Heart left ventricle (tissue), 16 donors: ENCODE measurements around the gene PRKCB. TPM values are rescaled to one million over a fixed set of nuclear protein-coding genes. Genes with fewer than 3 reads are reported as not detected.
"Not testable (repeated sequence)": the region's sequence is repeated elsewhere in the genome, so short reads cannot be mapped to it uniquely, and the experiment has no call there.

ENCODE experiments used
- ATAC-seq, 4 donors: fragments of 200-7000 bp; cut with Tn5 transposase; one replicate each; pipeline ENCODE4 v1.9.1; 2020 to 2022; ENCODE audit warnings: moderate library complexity in 4 of 4, mild to moderate bottlenecking in 3 of 4, moderate number of reproducible peaks in 1 of 4
- DNase-seq, 5 donors: peaks; one replicate each; pipeline ENCODE4 v3.0.0-alpha.2; 2020
- H3K27ac ChIP-seq, 12 donors: fragments of 200-600 bp; sonication (generic) in 4 of 12; one replicate each; pipeline versions ENCODE4 v1.5.0 to v1.8.0; 2016 to 2022; ENCODE audit warnings: mild to moderate bottlenecking in 2 of 12
- H3K27me3 ChIP-seq, 9 donors: fragments of 200-600 bp; sonication (generic) in 2 of 9; one replicate each; pipeline versions ENCODE4 v1.5.1 to v1.8.0; 2016 to 2022; ENCODE audit warnings: mild to moderate bottlenecking in 3 of 9
- H3K36me3 ChIP-seq, 9 donors: fragments of 200-600 bp; sonication (generic) in 2 of 9; one replicate each; pipeline versions ENCODE4 v1.5.0 to v1.8.0; 2018 to 2022; ENCODE audit warnings: mild to moderate bottlenecking in 2 of 9
- H3K4me1 ChIP-seq, 12 donors: fragments of 200-600 bp; sonication (generic) in 4 of 12; one replicate each; pipeline versions ENCODE4 v1.5.0 to v1.8.0; 2016 to 2022; ENCODE audit warnings: mild to moderate bottlenecking in 3 of 12
- H3K4me3 ChIP-seq, 12 donors: fragments of 200-600 bp; sonication (generic) in 4 of 12; one replicate each; pipeline versions ENCODE4 v1.5.0 to v1.8.0; 2017 to 2022; ENCODE audit warnings: mild to moderate bottlenecking in 9 of 12, moderate library complexity in 4 of 12
- H3K9me3 ChIP-seq, 12 donors: fragments of 200-600 bp; sonication (generic) in 4 of 12; one replicate each; pipeline versions ENCODE4 v1.5.0 to v1.8.0; 2016 to 2022; ENCODE audit warnings: mild to moderate bottlenecking in 1 of 12
- POLR2A ChIP-seq, 2 donors: fragments of 450-650 bp; IDR thresholded peaks; one replicate each; pipeline ENCODE4 v1.6.1; 2017; ENCODE audit warnings: antibody characterized with exemption in 2 of 2, mild to moderate bottlenecking in 2 of 2, moderate library complexity in 2 of 2
- WGBS, 4 donors: extraction: QIAGEN DNeasy Blood & Tissue Kit in 2 of 4; methylation state at CpG; one replicate each; pipeline versions ENCODE4 v1.1.5 to v1.1.7; 2013 to 2018; 5-methylcytosine and 5-hydroxymethylcytosine counted together
- intact Hi-C, 10 donors: fragments of 100-400 bp; cut with DNase I; formaldehyde crosslinking; loops; one replicate each; pipeline versions ENCODE4 v1.11.1 to v1.14.2; 2022
- polyA plus RNA-seq, 2 donors: library from polyadenylated mRNA; stranded (reverse); fragments of 200-250 nt; gene quantifications; one replicate each; pipeline ENCODE4 v1.2.3, GENCODE V29; 2013
- total RNA-seq, 9 donors: library from RNA; depleted of rRNA in 2 of 9; stranded (reverse); fragments of >200 nt in 2 of 9; fragmentation: NEBNext Ultra II Directional in 3 of 9; extraction: Animal tissue kit (Norgen Biotek cat#: 25700) in 3 of 9; gene quantifications; one replicate each; pipeline versions ENCODE4 v1.1.0 to v1.2.4, GENCODE V29; 2016 to 2023
- TF ChIP-seq, protein P1 (sequence below), 12 donors: fragments of 200-600 bp; sonication (generic) in 4 of 12; IDR thresholded peaks; one replicate each; pipeline versions ENCODE4 v1.5.0 to v1.8.0; 2018 to 2022; ENCODE audit warnings: antibody characterized with exemption in 12 of 12, mild to moderate bottlenecking in 5 of 12
- donor health status: ischemic (EF 13 %, LVEDD 7.1; RV severe dilation, severe dysfunction).
- donor health status: healthy with polysubstance abuse.
- donor health status: DM: no; HTN: yes; CAD: no.
- donor health status: DM: no; HTN: no; CAD: no.
- donor health status: ischemic (EF 25% LVEDD 6.9; RV normal size, moderate dysfunction).
- donor health status: ischemic (EF 25% LVEDD 5.7; RV mildly dilated, moderate dysfunction).
- donor health status: healthy.
- donor health status: DM: yes; HTN: yes; CAD: no.
- donor health status: ischemic (EF 35%, LVEDD 5.7; RV mildly dilated, moderate dysfunction).
- donor health status: nonischemic (EF 11% LVEDD 7.7; RV severe dilation, severe dysfunction).
- donor health status: DM: yes; HTN: yes; CAD: no.
- donor health status: PGD.
- donor health status: ischemic (EF 29% LVEDD 5.4; RV normal size, mild dysfunction).
- donor health status: nonischemic (EF 23%, LVEDD 6.1; RV moderate dilation, normal function).

The PRKCB gene
- total and polyA plus RNA-seq, 11 donors, result 0.30 to 18.4 (median 1.7) TPM

DNA sequence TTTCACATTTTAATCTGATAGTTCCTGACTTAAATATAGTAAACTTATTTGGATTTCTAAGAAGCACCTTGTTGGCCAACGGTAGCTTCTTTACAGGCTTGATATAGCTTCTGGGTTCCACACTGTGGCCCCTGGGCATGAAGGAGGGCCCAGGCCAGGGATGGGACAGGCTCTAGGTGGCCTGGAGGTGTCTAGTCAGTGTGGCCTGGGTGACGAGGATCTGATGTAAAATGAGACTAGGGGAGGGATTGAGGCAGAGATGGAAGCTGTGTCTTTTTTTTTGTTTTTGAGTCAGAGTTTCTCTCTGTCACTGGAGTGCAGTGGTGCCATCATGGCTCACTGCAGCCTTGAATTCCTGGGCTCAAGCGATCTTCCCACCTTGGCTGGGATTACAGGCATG, 187.0 kb downstream of the PRKCB start:
- no peaks in the 10 kb centered on the region for H3K36me3 ChIP-seq
- no peaks in the 10 kb centered on the region for H3K4me1 ChIP-seq
- 72 to 83% (median 77%) methylated on average over 3 of the region's 3 CpGs for WGBS, 4 donors
- TF ChIP-seq, protein P1, sequence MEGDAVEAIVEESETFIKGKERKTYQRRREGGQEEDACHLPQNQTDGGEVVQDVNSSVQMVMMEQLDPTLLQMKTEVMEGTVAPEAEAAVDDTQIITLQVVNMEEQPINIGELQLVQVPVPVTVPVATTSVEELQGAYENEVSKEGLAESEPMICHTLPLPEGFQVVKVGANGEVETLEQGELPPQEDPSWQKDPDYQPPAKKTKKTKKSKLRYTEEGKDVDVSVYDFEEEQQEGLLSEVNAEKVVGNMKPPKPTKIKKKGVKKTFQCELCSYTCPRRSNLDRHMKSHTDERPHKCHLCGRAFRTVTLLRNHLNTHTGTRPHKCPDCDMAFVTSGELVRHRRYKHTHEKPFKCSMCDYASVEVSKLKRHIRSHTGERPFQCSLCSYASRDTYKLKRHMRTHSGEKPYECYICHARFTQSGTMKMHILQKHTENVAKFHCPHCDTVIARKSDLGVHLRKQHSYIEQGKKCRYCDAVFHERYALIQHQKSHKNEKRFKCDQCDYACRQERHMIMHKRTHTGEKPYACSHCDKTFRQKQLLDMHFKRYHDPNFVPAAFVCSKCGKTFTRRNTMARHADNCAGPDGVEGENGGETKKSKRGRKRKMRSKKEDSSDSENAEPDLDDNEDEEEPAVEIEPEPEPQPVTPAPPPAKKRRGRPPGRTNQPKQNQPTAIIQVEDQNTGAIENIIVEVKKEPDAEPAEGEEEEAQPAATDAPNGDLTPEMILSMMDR (IDR thresholded peaks at IDR 0.05), result no peak
- no peak for TF ChIP-seq POLR2A (IDR thresholded peaks at IDR 0.05)
- DNase-seq (no peak), ATAC-seq (no peak)
- intact Hi-C loops, result no loop called here
- no peaks in the 10 kb centered on the region for H3K9me3 ChIP-seq
- H3K27ac ChIP-seq, result no peak overlapping the region
- peaks cover 0 to 53% (median 2%) of the 10 kb centered on the region in 9 donors for H3K27me3 ChIP-seq
- no peak overlapping the region for H3K4me3 ChIP-seq

GRCh38 chr16:24023621-24024020, 187.8 kb downstream of the PRKCB start:
- 66 to 75% (median 69%) methylated on average over 6 of the region's 6 CpGs for WGBS, 4 donors
- H3K4me1 ChIP-seq, result no peaks in the 10 kb centered on the region
- no peak for ATAC-seq

GRCh38 chr16:24024971-24025370, 189.2 kb downstream of the PRKCB start:
- DNase-seq, result no peak
- Histone ChIP-seq H3K4me3 (no peak overlapping the region), H3K36me3 (no peaks in the 10 kb centered on the region), H3K27me3 (peaks cover 0 to 59% (median 2%) of the 10 kb centered on the region in 9 donors), H3K4me1 (no peaks in the 10 kb centered on the region), H3K27ac (no peak overlapping the region), H3K9me3 (no peaks in the 10 kb centered on the region)
- no peak for ATAC-seq
- intact Hi-C loops, result no loop called here
- WGBS, 4 donors, result 64 to 75% (median 71%) methylated on average over 7 of the region's 7 CpGs
- no peak for TF ChIP-seq POLR2A (IDR thresholded peaks at IDR 0.05)
- TF ChIP-seq, protein P1 (IDR thresholded peaks at IDR 0.05), result no peak

More at GRCh38 chr16:24023621-24024020, 187.8 kb downstream of the PRKCB start:
- no peak for DNase-seq
- intact Hi-C loops, result no loop called here
- TF ChIP-seq, protein P1 (IDR thresholded peaks at IDR 0.05), result no peak
- TF ChIP-seq POLR2A (IDR thresholded peaks at IDR 0.05), result no peak
- Histone ChIP-seq H3K4me3 (no peak overlapping the region), H3K27ac (no peak overlapping the region), H3K27me3 (peaks cover 0 to 53% (median 2%) of the 10 kb centered on the region in 9 donors), H3K36me3 (no peaks in the 10 kb centered on the region), H3K9me3 (no peaks in the 10 kb centered on the region)

GRCh38 chr16:24027466-24027865, 191.7 kb downstream of the PRKCB start:
- ATAC-seq (no peak), DNase-seq (no peak)
- Histone ChIP-seq H3K27ac (no peak overlapping the region), H3K9me3 (no peaks in the 10 kb centered on the region), H3K4me1 (no peaks in the 10 kb centered on the region), H3K27me3 (peaks cover 0 to 54% (median 2%) of the 10 kb centered on the region in 9 donors), H3K4me3 (no peak overlapping the region), H3K36me3 (no peaks in the 10 kb centered on the region)
- 49 to 62% (median 56%) methylated on average over 8 of the region's 8 CpGs for WGBS, 4 donors
- intact Hi-C loops, result no loop called here
- TF ChIP-seq, protein P1 (IDR thresholded peaks at IDR 0.05), result no peak
- no peak for TF ChIP-seq POLR2A (IDR thresholded peaks at IDR 0.05)

DNA sequence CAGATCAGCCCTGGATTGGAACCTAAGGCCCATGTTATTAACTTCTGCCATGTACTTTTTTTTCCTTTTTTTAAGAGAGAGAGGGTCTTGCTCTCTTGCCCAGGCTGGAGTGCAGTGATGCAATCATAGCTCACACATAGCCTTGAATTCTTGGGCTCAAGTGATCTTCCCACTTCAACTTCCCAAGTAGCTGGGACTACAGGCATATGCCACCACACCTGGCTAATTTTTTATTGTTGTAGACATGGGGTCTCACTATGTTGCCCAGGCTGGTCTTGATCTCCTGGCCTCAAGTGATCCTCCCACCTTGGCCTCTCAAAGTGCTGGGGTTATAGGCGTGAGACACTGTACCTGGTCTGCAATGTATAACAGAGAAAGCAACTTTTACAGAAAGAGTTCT, 194.1 kb downstream of the PRKCB start:
- not testable (repeated sequence) for ATAC-seq
- 83 to 100% (median 94%) methylated on average over 1 of the region's 1 CpG for WGBS, 4 donors

More for the DNA sequence above, 194.1 kb downstream of the PRKCB start:
- not testable (repeated sequence) for H3K4me3 ChIP-seq, H3K4me1 ChIP-seq, H3K36me3 ChIP-seq, H3K27ac ChIP-seq, DNase-seq, H3K9me3 ChIP-seq
- H3K27me3 ChIP-seq, result peaks cover 0 to 41% (median 2%) of the 10 kb centered on the region in 9 donors
- intact Hi-C loops, result loop anchor here in 3 of 10 donors (5.0 to 10.0 kb wide), 3 partner anchors 55 to 295 kb away; no protein-coding TSS in a partner anchor
